H1 (cell line): ENCODE measurements around the gene PRRX1. TPM values are rescaled to one million over a fixed set of nuclear protein-coding genes. Genes with fewer than 3 reads are reported as not detected.

Experiments
- CTCF ChIA-PET: fragments of 300-600 bp; sonication (Branson Sonifier 250); formaldehyde crosslinking; loops from one replicate; lab custom pipeline; 2021; ENCODE audit not compliant: partially characterized antibody; lab: Charles Lee
- POLR2A ChIA-PET: fragments of 300-600 bp; sonication (Branson Sonifier 250); formaldehyde crosslinking; loops from one replicate; lab custom pipeline; 2021; ENCODE audit warnings: inconsistent platforms; ENCODE audit not compliant: partially characterized antibody; lab: Charles Lee
- DNase-seq, 2 experiments: peaks; one replicate each; pipeline versions ENCODE4 v3.0.0 to v3.0.0-alpha.2; 2010 to 2022; ENCODE audit warnings: low spot score in 2 of 2, low read depth in 1 of 2, mixed read lengths in 1 of 2
- FAIRE-seq: peaks from 2 replicates; lab custom pipeline; 2011; peaks lifted over from hg19 to GRCh38; lab: Jason Lieb, UNC
- H2AFZ ChIP-seq: 2 replicates; pipeline ENCODE4 v1.8.1; 2012; ENCODE audit warnings: low read length, inconsistent platforms
- H2AK5ac ChIP-seq: 2 replicates; pipeline ENCODE4 v1.6.1; 2013; ENCODE audit warnings: low read depth, low read length
- H2BK120ac ChIP-seq: replicated peaks from 2 replicates; pipeline ENCODE3; 2013; ENCODE audit warnings: low read depth, low read length, inconsistent platforms
- H2BK12ac ChIP-seq: 2 replicates; pipeline ENCODE4 v1.6.1; 2013; ENCODE audit warnings: low read depth, low read length
- H2BK15ac ChIP-seq: 2 replicates; pipeline ENCODE4 v1.6.1; 2013; ENCODE audit warnings: low read length
- H2BK20ac ChIP-seq: 2 replicates; pipeline ENCODE4 v1.6.1; 2013; ENCODE audit warnings: low read length
- H2BK5ac ChIP-seq: 2 replicates; pipeline ENCODE4 v1.6.1; 2013; ENCODE audit warnings: low read depth, low read length
- H3K14ac ChIP-seq: 2 replicates; pipeline ENCODE4 v1.6.1; 2013; ENCODE audit warnings: inconsistent platforms; ENCODE audit not compliant: insufficient read length
- H3K18ac ChIP-seq: 2 replicates; pipeline ENCODE4 v1.6.1; 2013; ENCODE audit warnings: low read length; ENCODE audit errors: extremely low read depth
- H3K23ac ChIP-seq: 2 replicates; pipeline ENCODE4 v1.6.1; 2013; ENCODE audit warnings: inconsistent platforms; ENCODE audit not compliant: insufficient read length
- H3K23me2 ChIP-seq: 2 replicates; pipeline ENCODE4 v1.6.1; 2013; ENCODE audit warnings: low read depth, low read length
- H3K27ac ChIP-seq: 2 replicates; pipeline ENCODE4 v1.6.1; 2011; ENCODE audit warnings: low read depth, low read length, inconsistent platforms
- H3K27me3 ChIP-seq, 4 experiments: replicated peaks in 1 of 4; 1 replicate in 1 of 4; 2 replicates in 3 of 4; pipeline versions ENCODE4 v1.6.1 to v1.8.1; 2011 to 2013; ENCODE audit warnings: low read length in 3 of 4, mild to moderate bottlenecking in 3 of 4, inconsistent platforms in 2 of 4, mixed read lengths in 2 of 4, moderate library complexity in 1 of 4; ENCODE audit not compliant: control insufficient read depth in 3 of 4, insufficient read depth in 3 of 4; ENCODE audit errors: extremely low read depth in 1 of 4
- H3K36me3 ChIP-seq, 4 experiments: 2 replicates each; pipeline versions ENCODE4 v1.6.1 to v1.8.1; 2011 to 2013; ENCODE audit warnings: mild to moderate bottlenecking in 4 of 4, low read length in 3 of 4, moderate library complexity in 2 of 4, control low read depth in 1 of 4, inconsistent platforms in 1 of 4; ENCODE audit not compliant: insufficient read depth in 4 of 4, control insufficient read depth in 2 of 4
- H3K4ac ChIP-seq: replicated peaks from 2 replicates; pipeline ENCODE3; 2013; ENCODE audit warnings: low read length, low read depth, mixed read lengths, inconsistent platforms; ENCODE audit not compliant: insufficient read length
- H3K4me1 ChIP-seq, 4 experiments: replicated peaks in 1 of 4; 1 replicate in 1 of 4; 2 replicates in 3 of 4; pipeline versions ENCODE4 v1.6.1 to v1.8.1; 2011 to 2013; ENCODE audit warnings: low read length in 3 of 4, inconsistent platforms in 2 of 4, mixed read lengths in 1 of 4; ENCODE audit not compliant: insufficient read depth in 4 of 4, control insufficient read depth in 3 of 4
- H3K4me2 ChIP-seq, 2 experiments: 2 replicates each; pipeline versions ENCODE4 v1.6.1 to v1.8.1; 2011 to 2013; ENCODE audit warnings: low read depth in 2 of 2, low read length in 2 of 2, control low read depth in 1 of 2, inconsistent platforms in 1 of 2, mild to moderate bottlenecking in 1 of 2; ENCODE audit not compliant: insufficient read depth in 1 of 2
- H3K4me3 ChIP-seq, 4 experiments: fragments of 200-600, 300-600 bp in 1 of 4; sonication (generic), shearing (Covaris generic), sonication (Bioruptor Twin) in 1 of 4; 2 replicates each; pipeline versions ENCODE4 v1.5.1 to v1.8.1; 2011 to 2016; ENCODE audit warnings: low read length in 4 of 4, low read depth in 3 of 4, control low read depth in 2 of 4, inconsistent platforms in 2 of 4, mild to moderate bottlenecking in 2 of 4, mixed read lengths in 1 of 4, moderate library complexity in 1 of 4; ENCODE audit not compliant: insufficient read depth in 2 of 4; ENCODE audit errors: extremely low read depth in 1 of 4
- H3K56ac ChIP-seq: replicated peaks from 2 replicates; pipeline ENCODE3; 2013; ENCODE audit warnings: low read depth, mild to moderate bottlenecking, mixed read lengths, low read length, inconsistent platforms; ENCODE audit not compliant: insufficient read length
- H3K79me1 ChIP-seq: 2 replicates; pipeline ENCODE4 v1.6.1; 2013; ENCODE audit warnings: low read depth, low read length, control low read depth
- H3K79me2 ChIP-seq, 2 experiments: 2 replicates each; pipeline versions ENCODE4 v1.6.1 to v1.8.1; 2012 to 2013; ENCODE audit warnings: low read length in 2 of 2, mild to moderate bottlenecking in 2 of 2, inconsistent platforms in 1 of 2; ENCODE audit not compliant: insufficient read depth in 2 of 2, control insufficient read depth in 1 of 2
- H3K9ac ChIP-seq, 4 experiments: replicated peaks in 1 of 4; 1 replicate in 1 of 4; 2 replicates in 3 of 4; pipeline versions ENCODE4 v1.6.1 to v1.8.1; 2011 to 2013; ENCODE audit warnings: low read depth in 3 of 4, low read length in 3 of 4, control low read depth in 2 of 4, mild to moderate bottlenecking in 2 of 4, moderate library complexity in 2 of 4, inconsistent platforms in 1 of 4; ENCODE audit errors: extremely low read depth in 1 of 4
- H3K9me3 ChIP-seq, 2 experiments: 2 replicates each; pipeline versions ENCODE4 v1.6.1 to v1.8.1; 2012 to 2013; ENCODE audit warnings: mild to moderate bottlenecking in 2 of 2, moderate library complexity in 2 of 2, control low read depth in 1 of 2, inconsistent platforms in 1 of 2, low read depth in 1 of 2, low read length in 1 of 2, mixed read lengths in 1 of 2; ENCODE audit not compliant: insufficient read depth in 2 of 2
- H4K20me1 ChIP-seq, 2 experiments: replicated peaks in 1 of 2; 2 replicates each; pipeline versions ENCODE3 to v1.8.1; 2011 to 2013; ENCODE audit warnings: inconsistent platforms in 2 of 2, low read length in 2 of 2, mild to moderate bottlenecking in 1 of 2; ENCODE audit not compliant: insufficient read depth in 2 of 2, control insufficient read depth in 1 of 2
- H4K5ac ChIP-seq: 2 replicates; pipeline ENCODE4 v1.6.1; 2013; ENCODE audit warnings: low read length, low read depth, mixed read lengths, inconsistent platforms; ENCODE audit not compliant: insufficient read length
- H4K8ac ChIP-seq: 2 replicates; pipeline ENCODE4 v1.8.0; 2013; ENCODE audit warnings: mild to moderate bottlenecking, moderate library complexity, low read length, inconsistent platforms; ENCODE audit not compliant: insufficient read depth; ENCODE audit errors: extremely low read depth
- H4K91ac ChIP-seq: replicated peaks from 2 replicates; pipeline ENCODE3; 2013; ENCODE audit warnings: low read length, mixed read lengths, inconsistent platforms; ENCODE audit not compliant: insufficient read length
- CHD2 ChIP-seq: IDR thresholded peaks from 2 replicates; pipeline ENCODE4 v1.6.1; 2012; ENCODE audit warnings: low read length, improper control_type of control experiment
- GABPA ChIP-seq: IDR thresholded peaks from 2 replicates; pipeline ENCODE4 v1.6.1; 2011; ENCODE audit warnings: mild to moderate bottlenecking, low read length, moderate library complexity, borderline replicate concordance; ENCODE audit not compliant: insufficient read depth
- JUND ChIP-seq: IDR thresholded peaks from 2 replicates; pipeline ENCODE4 v1.6.1; 2011; ENCODE audit warnings: mild to moderate bottlenecking, improper control_type of control experiment, low read length
- MAFK ChIP-seq: IDR thresholded peaks from 2 replicates; pipeline ENCODE4 v1.6.1; 2012; ENCODE audit warnings: low read depth, mild to moderate bottlenecking, improper control_type of control experiment, low read length
- PHF8 ChIP-seq: fragments of 200-600 bp; sonication (generic); conservative IDR thresholded peaks from 2 replicates; pipeline ENCODE4 v1.7.1; 2012; ENCODE audit warnings: low read depth, mild to moderate bottlenecking, inconsistent platforms, low read length, moderate library complexity
- RXRA ChIP-seq: IDR thresholded peaks from 2 replicates; pipeline ENCODE4 v1.6.1; 2011; ENCODE audit warnings: low read depth, mild to moderate bottlenecking, low read length, moderate library complexity; ENCODE audit not compliant: insufficient read depth
- WGBS, 2 experiments: shearing (Covaris generic) in 1 of 2; methylation state at CpG; one replicate each; pipeline versions ENCODE4 v1.1.6 to v1.1.7; 2013 to 2015; ENCODE audit warnings: low lambda C conversion rate in 2 of 2, mixed read lengths in 2 of 2, inconsistent platforms in 1 of 2, low coverage in 1 of 2, missing lambda C conversion rate in 1 of 2; ENCODE audit not compliant: insufficient replicate concordance in 2 of 2, insufficient coverage in 1 of 2, insufficient read length in 1 of 2; ENCODE audit errors: extremely low coverage in 1 of 2, missing lambda C conversion rate in 1 of 2; 5-methylcytosine and 5-hydroxymethylcytosine counted together
- polyA plus RNA-seq, 7 experiments: library from polyadenylated mRNA; depleted of rRNA in 3 of 7; stranded (reverse) in 5 of 7; unstranded in 2 of 7; fragments of >200 nt in 5 of 7; fragments of 200-250 nt in 2 of 7; gene quantifications; 1 replicate in 5 of 7; 2 replicates in 1 of 7; 4 replicates in 1 of 7; pipeline versions ENCODE4 v1.2.1 to v1.2.3, GENCODE V29; 2011 to 2013; ENCODE audit warnings: missing spikeins in 2 of 7, mixed read lengths in 2 of 7
- total RNA-seq: library from RNA; stranded (reverse); fragmentation: NEBNext Ultra II Directional; extraction: Animal tissue kit (Norgen Biotek cat#: 25700); gene quantifications from 2 replicates; pipeline ENCODE4 v1.2.1, GENCODE V29; 2021
- TF ChIP-seq, protein P1 (sequence below): IDR thresholded peaks from 2 replicates; pipeline ENCODE4 v1.6.1; 2011; ENCODE audit warnings: low read depth, mild to moderate bottlenecking, low read length; ENCODE audit not compliant: insufficient read depth

Gene PRRX1
- total and polyA plus RNA-seq, 2 of the 8 experiments (the other 6 are each of a cell fraction or from before 2014, with no cell fraction given) = not detected

DNA sequence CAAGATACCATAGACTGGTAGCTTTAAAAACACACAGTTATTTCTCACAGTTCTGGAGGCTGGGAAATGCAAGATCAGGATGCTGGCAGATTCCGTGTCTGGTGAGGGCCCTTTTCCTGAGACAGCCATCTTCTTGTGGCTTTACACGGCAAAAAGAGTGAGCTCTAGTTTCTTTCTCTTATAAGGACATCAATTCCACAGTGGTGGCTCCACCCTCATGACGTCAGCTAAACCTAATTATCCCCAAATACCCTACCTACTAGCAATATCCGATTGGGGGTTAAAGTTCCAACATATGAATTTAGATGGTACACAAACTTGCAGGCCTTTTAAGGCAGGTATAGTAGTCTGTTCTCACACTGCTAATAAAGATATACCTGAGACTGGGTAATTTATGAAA, 77.7 kb downstream of the PRRX1 start:
- no peaks in the 10 kb centered on the region for H3K79me2 ChIP-seq
- CTCF ChIA-PET = interaction anchor here (0.9 to 1.3 kb wide), 3 partner anchors 53 to 225 kb away, joined by 3 to 7 read pairs (median 4); no protein-coding TSS in a partner anchor
- H3K56ac ChIP-seq = no peak overlapping the region
- no peaks in the 10 kb centered on the region for H3K36me3 ChIP-seq
- no peak overlapping the region for H3K4me2 ChIP-seq
- H3K23ac ChIP-seq = no peak overlapping the region
- no peak overlapping the region for H3K4me3 ChIP-seq
- H3K23me2 ChIP-seq = no peaks in the 10 kb centered on the region
- TF ChIP-seq GABPA = no peak
- TF ChIP-seq, protein P1, sequence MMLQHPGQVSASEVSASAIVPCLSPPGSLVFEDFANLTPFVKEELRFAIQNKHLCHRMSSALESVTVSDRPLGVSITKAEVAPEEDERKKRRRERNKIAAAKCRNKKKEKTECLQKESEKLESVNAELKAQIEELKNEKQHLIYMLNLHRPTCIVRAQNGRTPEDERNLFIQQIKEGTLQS = no peak
- TF ChIP-seq PHF8 = no peak
- TF ChIP-seq CHD2 = no peak
- TF ChIP-seq MAFK = no peak
- TF ChIP-seq JUND = no peak
- TF ChIP-seq RXRA = no peak
- no peak overlapping the region for H3K4ac ChIP-seq
- H3K9ac ChIP-seq = no peak overlapping the region
- H2BK15ac ChIP-seq = no peak overlapping the region
- H2BK20ac ChIP-seq = no peak overlapping the region
- H4K5ac ChIP-seq = no peak overlapping the region
- 91% methylated on average over 4 of the region's 4 CpGs; no CpG with 5 or more reads in 1 of the 2 experiments for WGBS, 2 experiments
- H2BK5ac ChIP-seq = no peak overlapping the region
- no peak overlapping the region for H2BK120ac ChIP-seq
- H3K27ac ChIP-seq = no peak overlapping the region
- no peak overlapping the region for H3K18ac ChIP-seq
- no peaks in the 10 kb centered on the region for H3K27me3 ChIP-seq
- H2AK5ac ChIP-seq = no peak overlapping the region
- POLR2A ChIA-PET = no interaction called here
- no peak overlapping the region for H2AFZ ChIP-seq
- H3K14ac ChIP-seq = no peak overlapping the region
- no peak overlapping the region for H2BK12ac ChIP-seq
- no peaks in the 10 kb centered on the region for H3K79me1 ChIP-seq
- FAIRE-seq = no peak
- no peaks in the 10 kb centered on the region for H4K20me1 ChIP-seq
- peaks cover 13% of the 10 kb centered on the region in 2 experiments for H3K9me3 ChIP-seq
- no peaks in the 10 kb centered on the region for H3K4me1 ChIP-seq
- DNase-seq = no peak
- H4K91ac ChIP-seq = no peak overlapping the region
- H4K8ac ChIP-seq = no peak overlapping the region
